ENCODE data around the gene NUF2. TPM values are rescaled to one million over a fixed set of nuclear protein-coding genes. Genes with fewer than 3 reads are reported as not detected.

NUF2 gene
- total RNA-seq, 1 experiment from 2014 or later: 30.7 TPM

DNA sequence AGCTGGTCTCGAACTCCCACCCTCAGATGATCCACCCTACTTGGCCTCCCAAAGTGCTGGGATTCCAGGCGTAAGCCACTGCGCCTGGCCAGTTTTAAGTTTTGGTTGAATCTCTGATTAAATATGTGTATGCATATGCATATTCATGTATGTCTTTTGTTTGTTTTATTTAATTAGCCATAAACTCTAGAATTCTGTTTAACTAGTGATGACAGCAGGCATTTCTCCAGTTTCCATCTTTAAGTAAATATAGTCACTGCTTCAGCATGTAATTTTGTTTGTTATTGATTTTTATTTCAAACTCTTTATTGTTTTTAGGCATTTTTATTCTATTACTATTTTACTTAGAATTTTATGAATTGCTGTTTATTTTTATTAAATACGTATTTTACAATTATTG is 58.0 kb downstream of the NUF2 start:
- H3K18ac ChIP-seq (ENCODE audit: insufficient read length, low read depth, low read length): no peak overlapping the region
- H3K56ac ChIP-seq (ENCODE audit: insufficient read length, low read depth, low read length): no peak overlapping the region
- DNase-seq: no peak
- H3K14ac ChIP-seq (ENCODE audit: insufficient read depth, low read length): no peak overlapping the region
- H3K4me2 ChIP-seq (ENCODE audit: insufficient read depth, insufficient read length, low read length): no peak overlapping the region
- H3K4me3 Mint-ChIP-seq: no peak overlapping the region
- H3K79me1 ChIP-seq (ENCODE audit: insufficient read depth, low read depth, low read length, poor library complexity, severe bottlenecking): no peaks in the 10 kb centered on the region
- H3K27ac Mint-ChIP-seq: no peak overlapping the region
- no peaks in the 10 kb centered on the region for H3K27me3 ChIP-seq (ENCODE audit: insufficient read depth, low read length)
- H2AFZ ChIP-seq (ENCODE audit: low read length): no peak overlapping the region
- H3K9me3 ChIP-seq (ENCODE audit: control insufficient read depth, low read depth, low read length): no peaks in the 10 kb centered on the region
- no peaks in the 10 kb centered on the region for H3K79me2 ChIP-seq (ENCODE audit: insufficient read depth, low read length)
- no peak overlapping the region for H2BK20ac ChIP-seq (ENCODE audit: low read depth, low read length, poor library complexity, severe bottlenecking)
- H3K4ac ChIP-seq (ENCODE audit: low read depth, low read length): no peak overlapping the region
- H2BK12ac ChIP-seq (ENCODE audit: insufficient read length, low read depth, low read length): no peak overlapping the region
- H3T11ph ChIP-seq (ENCODE audit: low read length): no peak overlapping the region
- H3K9me3 Mint-ChIP-seq: peaks cover 0 to 5% of the 10 kb centered on the region in 2 experiments; a peak in 1 of 5 replicates
- no peak overlapping the region for H3K23ac ChIP-seq (ENCODE audit: insufficient read length, low read depth, low read length)
- no CpG with 5 or more reads among the region's 4 CpGs for WGBS (ENCODE audit: extremely low coverage, insufficient read length, low lambda C conversion rate)
- H2BK120ac ChIP-seq (ENCODE audit: low read depth, low read length, poor library complexity, severe bottlenecking): no peak overlapping the region
- H3K36me3 Mint-ChIP-seq (ENCODE audit: insufficient read depth in 1 of 3, low read depth in 3 of 3): peaks cover 0 to 2% (median 0%) of the 10 kb centered on the region in 3 experiments; a peak in 1 of 7 replicates
- H3K4me1 Mint-ChIP-seq: no peaks in the 10 kb centered on the region
- no peaks in the 10 kb centered on the region for H4K20me1 ChIP-seq (ENCODE audit: control insufficient read depth, insufficient read depth, insufficient read length)
- no peak overlapping the region for H2BK5ac ChIP-seq (ENCODE audit: insufficient read length, low read length)
- no peak overlapping the region for H3K9ac ChIP-seq (ENCODE audit: extremely low read depth, insufficient read length, low read length)
- H2AK5ac ChIP-seq (ENCODE audit: insufficient read length, low read length): no peak overlapping the region
- H3K27ac ChIP-seq (ENCODE audit: insufficient read length, low read depth, low read length): no peak overlapping the region
- H2BK15ac ChIP-seq (ENCODE audit: low read depth, low read length): no peak overlapping the region
- H3K23me2 ChIP-seq (ENCODE audit: insufficient read length, low read depth, low read length, poor library complexity, severe bottlenecking): no peaks in the 10 kb centered on the region
- TF ChIP-seq, protein P1, sequence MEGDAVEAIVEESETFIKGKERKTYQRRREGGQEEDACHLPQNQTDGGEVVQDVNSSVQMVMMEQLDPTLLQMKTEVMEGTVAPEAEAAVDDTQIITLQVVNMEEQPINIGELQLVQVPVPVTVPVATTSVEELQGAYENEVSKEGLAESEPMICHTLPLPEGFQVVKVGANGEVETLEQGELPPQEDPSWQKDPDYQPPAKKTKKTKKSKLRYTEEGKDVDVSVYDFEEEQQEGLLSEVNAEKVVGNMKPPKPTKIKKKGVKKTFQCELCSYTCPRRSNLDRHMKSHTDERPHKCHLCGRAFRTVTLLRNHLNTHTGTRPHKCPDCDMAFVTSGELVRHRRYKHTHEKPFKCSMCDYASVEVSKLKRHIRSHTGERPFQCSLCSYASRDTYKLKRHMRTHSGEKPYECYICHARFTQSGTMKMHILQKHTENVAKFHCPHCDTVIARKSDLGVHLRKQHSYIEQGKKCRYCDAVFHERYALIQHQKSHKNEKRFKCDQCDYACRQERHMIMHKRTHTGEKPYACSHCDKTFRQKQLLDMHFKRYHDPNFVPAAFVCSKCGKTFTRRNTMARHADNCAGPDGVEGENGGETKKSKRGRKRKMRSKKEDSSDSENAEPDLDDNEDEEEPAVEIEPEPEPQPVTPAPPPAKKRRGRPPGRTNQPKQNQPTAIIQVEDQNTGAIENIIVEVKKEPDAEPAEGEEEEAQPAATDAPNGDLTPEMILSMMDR (conservative IDR thresholded peaks at IDR 0.05): no peak
- no peak overlapping the region for H4K8ac ChIP-seq (replicated peaks; ENCODE audit: insufficient read length, low read depth, low read length)
- H4K5ac ChIP-seq (ENCODE audit: insufficient read length, low read depth, low read length): no peak overlapping the region
- H3K4me1 ChIP-seq (ENCODE audit: insufficient read depth, low read length): no peaks in the 10 kb centered on the region
- no peak overlapping the region for H4K91ac ChIP-seq (ENCODE audit: insufficient read length, low read depth, low read length)
- H3K27me3 Mint-ChIP-seq (ENCODE audit: low read depth): no peaks in the 10 kb centered on the region

Measured in H9 (cell line).